ENCODE data around the gene DOK6. TPM values are rescaled to one million over a fixed set of nuclear protein-coding genes. Genes with fewer than 3 reads are reported as not detected.

The DOK6 gene
- total RNA-seq, 4 donors from 2014 or later, result 0.13 to 0.17 TPM; not detected in 2

DNA sequence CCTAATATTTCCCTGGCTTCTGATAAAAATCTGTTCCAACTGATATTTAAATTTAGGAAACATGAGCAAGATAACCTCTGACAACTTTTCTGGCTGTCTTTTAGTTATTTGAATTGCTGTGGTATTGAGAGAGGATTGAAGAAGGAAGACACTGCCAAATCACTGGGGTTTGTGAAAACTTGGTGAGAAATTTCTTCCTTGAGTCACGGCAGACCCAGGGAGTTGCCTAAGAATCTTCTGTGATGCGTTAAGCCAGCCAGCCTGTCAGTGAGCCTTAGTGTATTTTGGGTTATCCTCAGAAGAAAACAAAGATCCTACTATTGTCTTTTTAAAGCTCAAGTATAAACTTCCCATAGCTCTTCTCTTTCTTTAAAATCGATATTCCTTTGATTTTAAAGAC, 17.5 kb upstream of the DOK6 start:
- in situ Hi-C loops (cut with MboI; ENCODE audit: low sequenced_read_pairs in 4 of 4), result no loop called here
- H3K27me3 ChIP-seq, result no peaks in the 10 kb centered on the region
- no peaks in the 10 kb centered on the region for H3K9me3 ChIP-seq
- H3K27ac ChIP-seq, result no peak overlapping the region
- intact Hi-C loops (cut with DNase I; ENCODE audit: low total_unique reads), result no loop called here
- H3K36me3 ChIP-seq, result no peaks in the 10 kb centered on the region
- no peak for DNase-seq
- no peak overlapping the region for H3K4me3 ChIP-seq
- TF ChIP-seq POLR2A (IDR thresholded peaks at IDR 0.05), result no peak
- TF ChIP-seq, protein P1, sequence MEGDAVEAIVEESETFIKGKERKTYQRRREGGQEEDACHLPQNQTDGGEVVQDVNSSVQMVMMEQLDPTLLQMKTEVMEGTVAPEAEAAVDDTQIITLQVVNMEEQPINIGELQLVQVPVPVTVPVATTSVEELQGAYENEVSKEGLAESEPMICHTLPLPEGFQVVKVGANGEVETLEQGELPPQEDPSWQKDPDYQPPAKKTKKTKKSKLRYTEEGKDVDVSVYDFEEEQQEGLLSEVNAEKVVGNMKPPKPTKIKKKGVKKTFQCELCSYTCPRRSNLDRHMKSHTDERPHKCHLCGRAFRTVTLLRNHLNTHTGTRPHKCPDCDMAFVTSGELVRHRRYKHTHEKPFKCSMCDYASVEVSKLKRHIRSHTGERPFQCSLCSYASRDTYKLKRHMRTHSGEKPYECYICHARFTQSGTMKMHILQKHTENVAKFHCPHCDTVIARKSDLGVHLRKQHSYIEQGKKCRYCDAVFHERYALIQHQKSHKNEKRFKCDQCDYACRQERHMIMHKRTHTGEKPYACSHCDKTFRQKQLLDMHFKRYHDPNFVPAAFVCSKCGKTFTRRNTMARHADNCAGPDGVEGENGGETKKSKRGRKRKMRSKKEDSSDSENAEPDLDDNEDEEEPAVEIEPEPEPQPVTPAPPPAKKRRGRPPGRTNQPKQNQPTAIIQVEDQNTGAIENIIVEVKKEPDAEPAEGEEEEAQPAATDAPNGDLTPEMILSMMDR (IDR thresholded peaks at IDR 0.05 in 4 of 5, conservative IDR thresholded peaks at IDR 0.05 in 1 of 5), result no peak
- no peaks in the 10 kb centered on the region for H3K4me1 ChIP-seq
- no peak for ATAC-seq

DNA sequence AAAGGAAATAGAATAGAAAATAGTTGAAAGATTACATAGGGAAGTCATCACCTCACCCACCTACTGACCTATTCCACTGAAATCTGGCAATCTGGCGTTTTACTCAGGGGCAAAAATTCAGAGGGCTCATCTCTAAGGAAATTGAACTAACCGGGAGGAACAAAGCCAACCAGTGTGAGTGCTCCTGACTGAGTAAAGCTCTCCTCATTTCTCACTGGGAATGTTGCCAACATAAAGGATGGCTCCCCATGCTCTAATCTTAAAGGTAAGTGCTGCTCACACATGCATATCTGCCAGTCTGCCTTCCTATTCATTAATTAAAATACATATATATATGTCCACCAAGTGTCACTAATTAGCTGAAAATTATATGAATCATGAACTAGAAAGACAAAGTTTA, 13.5 kb upstream of the DOK6 start:
- intact Hi-C loops (cut with DNase I; ENCODE audit: low total_unique reads) (no loop called here), in situ Hi-C loops (cut with MboI; ENCODE audit: low sequenced_read_pairs in 4 of 4) (no loop called here)
- ATAC-seq, result no peak

DNA sequence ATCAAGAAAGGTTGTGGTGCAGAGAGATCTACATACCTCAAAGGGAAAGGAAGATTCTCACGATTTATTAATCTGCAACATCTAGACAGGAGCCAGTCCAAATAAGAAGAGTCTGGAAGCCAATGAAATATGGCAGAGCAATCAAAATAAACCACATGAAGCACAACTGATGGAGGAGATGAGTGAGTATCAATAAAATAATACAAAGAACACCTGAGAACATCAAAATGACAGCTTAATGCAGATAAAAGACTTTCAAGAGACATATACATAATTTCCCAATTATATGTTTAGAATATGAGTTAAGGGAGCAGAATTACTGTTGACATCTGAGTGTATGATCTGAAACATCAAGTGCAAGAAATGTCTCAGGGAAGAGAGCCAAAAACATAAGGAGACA, 12.5 kb upstream of the DOK6 start:
- TF ChIP-seq POLR2A (IDR thresholded peaks at IDR 0.05), result no peak
- TF ChIP-seq, protein P1 (IDR thresholded peaks at IDR 0.05 in 4 of 5, conservative IDR thresholded peaks at IDR 0.05 in 1 of 5), result no peak
- no peaks in the 10 kb centered on the region for H3K36me3 ChIP-seq
- in situ Hi-C loops (cut with MboI; ENCODE audit: low sequenced_read_pairs in 4 of 4), result no loop called here
- no peaks in the 10 kb centered on the region for H3K27me3 ChIP-seq
- H3K27ac ChIP-seq, result no peak overlapping the region
- no peak overlapping the region for H3K4me3 ChIP-seq
- no peaks in the 10 kb centered on the region for H3K4me1 ChIP-seq
- ATAC-seq (no peak), DNase-seq (no peak)
- intact Hi-C loops (cut with DNase I; ENCODE audit: low total_unique reads), result no loop called here
- H3K9me3 ChIP-seq, result no peaks in the 10 kb centered on the region

More for the DNA sequence above, 13.5 kb upstream of the DOK6 start:
- H3K27me3 ChIP-seq, result no peaks in the 10 kb centered on the region
- no peak overlapping the region for H3K4me3 ChIP-seq
- H3K9me3 ChIP-seq, result no peaks in the 10 kb centered on the region
- DNase-seq, result no peak
- no peaks in the 10 kb centered on the region for H3K36me3 ChIP-seq
- H3K27ac ChIP-seq, result no peak overlapping the region
- H3K4me1 ChIP-seq, result no peaks in the 10 kb centered on the region
- TF ChIP-seq POLR2A (IDR thresholded peaks at IDR 0.05), result no peak
- TF ChIP-seq, protein P1 (IDR thresholded peaks at IDR 0.05 in 4 of 5, conservative IDR thresholded peaks at IDR 0.05 in 1 of 5), result no peak

DNA sequence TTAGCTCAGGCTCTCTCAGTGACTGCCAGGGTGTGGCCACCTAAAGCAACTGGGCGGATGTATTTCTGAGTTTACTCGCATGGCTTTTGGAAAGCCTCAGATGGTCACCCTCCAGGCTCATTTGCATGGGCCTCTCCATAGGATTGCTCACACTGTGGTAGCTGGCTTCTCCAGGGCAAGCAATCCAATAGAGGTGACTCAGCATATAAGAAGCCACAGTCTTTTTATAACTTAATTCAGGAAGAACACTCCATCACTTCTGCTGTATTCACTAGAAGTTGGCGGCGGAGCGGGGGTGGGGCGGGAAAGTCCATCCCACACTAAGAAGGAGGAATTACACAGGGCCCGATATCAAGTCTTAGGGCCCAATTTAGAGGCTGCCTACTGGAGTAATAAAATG, 3.6 kb upstream of the DOK6 start:
- no peaks in the 10 kb centered on the region for H3K36me3 ChIP-seq
- peaks cover 0 to 29% (median 3%) of the 10 kb centered on the region in 3 donors for H3K27me3 ChIP-seq
- DNase-seq (no peak), ATAC-seq (no peak)
- H3K9me3 ChIP-seq, result no peaks in the 10 kb centered on the region
- no peak overlapping the region for H3K27ac ChIP-seq
- intact Hi-C loops (cut with DNase I; ENCODE audit: low total_unique reads) (no loop called here), in situ Hi-C loops (cut with MboI; ENCODE audit: low sequenced_read_pairs in 4 of 4) (no loop called here)
- H3K4me3 ChIP-seq, result no peak overlapping the region
- no peak for TF ChIP-seq POLR2A (IDR thresholded peaks at IDR 0.05)
- TF ChIP-seq, protein P1 (IDR thresholded peaks at IDR 0.05 in 4 of 5, conservative IDR thresholded peaks at IDR 0.05 in 1 of 5), result no peak
- H3K4me1 ChIP-seq, result peaks cover 0 to 4% of the 10 kb centered on the region in 2 donors

DNA sequence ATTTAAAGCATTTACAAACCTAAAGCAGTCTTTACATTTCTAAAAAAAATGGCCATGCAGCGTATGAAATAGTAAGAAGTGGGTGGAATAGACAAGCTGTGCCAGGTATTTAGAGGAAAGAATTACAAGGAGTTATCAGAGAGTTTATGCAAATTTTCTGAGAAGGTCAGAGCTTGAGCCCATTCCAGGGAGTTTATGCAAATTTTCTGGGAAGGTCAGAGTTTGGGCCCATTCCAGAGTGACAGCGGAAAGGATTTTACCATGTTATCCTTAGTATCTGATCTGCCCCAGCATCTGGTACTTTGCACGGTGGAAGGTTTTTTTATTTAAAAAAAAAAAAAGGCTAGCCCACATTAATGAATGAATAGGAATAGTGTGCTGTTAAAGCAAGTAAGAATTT, 1.4 kb upstream of the DOK6 start:
- ATAC-seq, result no peak
- intact Hi-C loops (cut with DNase I; ENCODE audit: low total_unique reads) (no loop called here), in situ Hi-C loops (cut with MboI; ENCODE audit: low sequenced_read_pairs in 4 of 4) (no loop called here)
- peaks cover 12 to 41% (median 19%) of the 10 kb centered on the region in 3 donors for H3K27me3 ChIP-seq
- no peak overlapping the region for H3K27ac ChIP-seq
- no peaks in the 10 kb centered on the region for H3K36me3 ChIP-seq
- TF ChIP-seq, protein P1 (IDR thresholded peaks at IDR 0.05 in 4 of 5, conservative IDR thresholded peaks at IDR 0.05 in 1 of 5), result no peak
- TF ChIP-seq POLR2A (IDR thresholded peaks at IDR 0.05), result no peak
- peaks cover 0 to 4% of the 10 kb centered on the region in 2 donors for H3K4me1 ChIP-seq
- H3K9me3 ChIP-seq, result no peaks in the 10 kb centered on the region
- H3K4me3 ChIP-seq, result no peak overlapping the region
- no peak for DNase-seq
